GM12872 (cell line): ENCODE data around the gene PSORS1C2.

Experiments used
- CTCF ChIP-seq: IDR thresholded peaks from 3 replicates; pipeline ENCODE4 v1.5.1; 2011; ENCODE audit warnings: low read depth, mild to moderate bottlenecking, low read length, moderate library complexity; ENCODE audit not compliant: insufficient read depth

Gene PSORS1C2

GRCh38 chr6:31158863-31159855 is 20.3 kb upstream of the PSORS1C2 start:
- TF ChIP-seq CTCF = peak; percentile 42

- TF ChIP-seq CTCF = no peak
Measured at GRCh38 chr6:31158140-31158862, 19.4 kb upstream of the PSORS1C2 start, which contains the start of gene TCF19. Gene TCF19 (plus strand): TSS chr6:31158589. CDS start chr6:31159470, 881 bp downstream.

- no peak for TF ChIP-seq CTCF
Measured at GRCh38 chr6:31157513-31158139, 18.8 kb upstream of the PSORS1C2 start, which contains the start of gene CCHCR1. Gene CCHCR1 (minus strand): TSS chr6:31157802. CDS start chr6:31157600, 202 bp downstream.

GRCh38 chr6:31156641-31157040 is 17.8 kb upstream of the PSORS1C2 start:
- no peak for TF ChIP-seq CTCF

- no peak for TF ChIP-seq CTCF
Measured at GRCh38 chr6:31154436-31154835, 15.6 kb upstream of the PSORS1C2 start.

GRCh38 chr6:31152781-31153180 is 13.9 kb upstream of the PSORS1C2 start:
- no peak for TF ChIP-seq CTCF

- TF ChIP-seq CTCF = no peak
Measured at GRCh38 chr6:31149827-31150447, 11.1 kb upstream of the PSORS1C2 start.
